Ishikawa (cell line): Measurements from ENCODE around the gene ABCC4.

Experiments used
- CEBPB ChIP-seq: IDR thresholded peaks from 2 replicates; pipeline ENCODE4 v1.6.1; 2012
- CREB1 ChIP-seq: IDR thresholded peaks from 2 replicates; pipeline ENCODE4 v1.6.1; 2012; ENCODE audit warnings: low read depth
- EGR1 ChIP-seq: IDR thresholded peaks from 2 replicates; pipeline ENCODE4 v1.6.1; 2012
- EP300 ChIP-seq: IDR thresholded peaks from 2 replicates; pipeline ENCODE4 v1.6.1; 2012; ENCODE audit warnings: borderline replicate concordance
- FOXM1 ChIP-seq: IDR thresholded peaks from 2 replicates; pipeline ENCODE4 v1.6.1; 2012; ENCODE audit warnings: low read depth, borderline replicate concordance
- NFIC ChIP-seq: IDR thresholded peaks from 2 replicates; pipeline ENCODE4 v1.6.1; 2012
- RAD21 ChIP-seq: IDR thresholded peaks from 2 replicates; pipeline ENCODE4 v1.6.1; 2012; ENCODE audit warnings: low read depth
- TAF1 ChIP-seq: IDR thresholded peaks from 2 replicates; pipeline ENCODE4 v1.6.1; 2012; ENCODE audit warnings: low read depth, mild to moderate bottlenecking
- TCF12 ChIP-seq: IDR thresholded peaks from 2 replicates; pipeline ENCODE4 v1.6.1; 2012; ENCODE audit warnings: low read depth
- TEAD4 ChIP-seq: IDR thresholded peaks from 2 replicates; pipeline ENCODE4 v1.6.1; 2012
- YY1 ChIP-seq: IDR thresholded peaks from 2 replicates; pipeline ENCODE4 v1.6.1; 2012; ENCODE audit warnings: low read depth
- TF ChIP-seq, protein P1 (sequence below): IDR thresholded peaks from 2 replicates; pipeline ENCODE4 v1.6.1; 2012; ENCODE audit warnings: low read depth, mild to moderate bottlenecking
- TF ChIP-seq, protein P2 (sequence below): IDR thresholded peaks from 2 replicates; pipeline ENCODE4 v1.6.1; 2012
- TF ChIP-seq, protein P3 (sequence below): IDR thresholded peaks from 2 replicates; pipeline ENCODE4 v1.6.1; 2012

ABCC4 gene

DNA sequence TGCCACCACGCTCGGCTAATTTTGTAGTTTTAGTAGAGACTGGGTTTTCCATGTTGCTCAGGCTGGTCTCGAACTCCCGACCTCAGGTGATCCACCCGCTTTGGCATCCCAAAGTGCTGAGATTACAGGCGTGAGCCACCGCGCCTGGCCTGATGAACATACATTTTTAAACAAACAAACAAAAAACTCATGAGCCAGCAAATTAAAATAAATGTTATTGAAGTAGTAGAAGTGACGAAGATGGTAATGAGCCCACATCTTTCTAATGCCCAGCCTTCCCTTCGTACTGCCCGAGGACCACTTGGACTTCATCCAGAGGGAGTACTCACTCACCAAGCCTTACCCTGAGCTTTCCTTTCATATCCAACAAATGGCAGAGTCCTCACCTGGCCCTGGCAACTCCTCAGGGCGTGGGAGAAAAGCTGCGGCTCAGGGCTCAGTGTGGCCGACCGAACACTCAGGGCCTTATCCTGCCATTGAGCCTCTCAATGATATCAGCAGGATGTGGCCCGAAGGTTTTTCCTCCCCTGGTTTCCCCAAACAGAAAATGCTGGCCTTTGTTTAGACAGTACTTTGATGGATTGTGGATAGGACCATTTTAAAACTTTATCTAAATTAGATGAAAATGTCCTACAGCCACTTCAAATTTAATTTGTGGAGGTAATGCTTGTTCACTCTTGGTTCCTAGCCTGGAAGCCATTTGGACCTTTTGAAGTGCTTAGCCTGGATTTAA is 22.8 kb upstream of the ABCC4 start:
- no peak for TF ChIP-seq CEBPB
- TF ChIP-seq, protein P1, sequence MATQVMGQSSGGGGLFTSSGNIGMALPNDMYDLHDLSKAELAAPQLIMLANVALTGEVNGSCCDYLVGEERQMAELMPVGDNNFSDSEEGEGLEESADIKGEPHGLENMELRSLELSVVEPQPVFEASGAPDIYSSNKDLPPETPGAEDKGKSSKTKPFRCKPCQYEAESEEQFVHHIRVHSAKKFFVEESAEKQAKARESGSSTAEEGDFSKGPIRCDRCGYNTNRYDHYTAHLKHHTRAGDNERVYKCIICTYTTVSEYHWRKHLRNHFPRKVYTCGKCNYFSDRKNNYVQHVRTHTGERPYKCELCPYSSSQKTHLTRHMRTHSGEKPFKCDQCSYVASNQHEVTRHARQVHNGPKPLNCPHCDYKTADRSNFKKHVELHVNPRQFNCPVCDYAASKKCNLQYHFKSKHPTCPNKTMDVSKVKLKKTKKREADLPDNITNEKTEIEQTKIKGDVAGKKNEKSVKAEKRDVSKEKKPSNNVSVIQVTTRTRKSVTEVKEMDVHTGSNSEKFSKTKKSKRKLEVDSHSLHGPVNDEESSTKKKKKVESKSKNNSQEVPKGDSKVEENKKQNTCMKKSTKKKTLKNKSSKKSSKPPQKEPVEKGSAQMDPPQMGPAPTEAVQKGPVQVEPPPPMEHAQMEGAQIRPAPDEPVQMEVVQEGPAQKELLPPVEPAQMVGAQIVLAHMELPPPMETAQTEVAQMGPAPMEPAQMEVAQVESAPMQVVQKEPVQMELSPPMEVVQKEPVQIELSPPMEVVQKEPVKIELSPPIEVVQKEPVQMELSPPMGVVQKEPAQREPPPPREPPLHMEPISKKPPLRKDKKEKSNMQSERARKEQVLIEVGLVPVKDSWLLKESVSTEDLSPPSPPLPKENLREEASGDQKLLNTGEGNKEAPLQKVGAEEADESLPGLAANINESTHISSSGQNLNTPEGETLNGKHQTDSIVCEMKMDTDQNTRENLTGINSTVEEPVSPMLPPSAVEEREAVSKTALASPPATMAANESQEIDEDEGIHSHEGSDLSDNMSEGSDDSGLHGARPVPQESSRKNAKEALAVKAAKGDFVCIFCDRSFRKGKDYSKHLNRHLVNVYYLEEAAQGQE, result no peak
- TF ChIP-seq CREB1, result no peak
- TF ChIP-seq TAF1, result no peak
- no peak for TF ChIP-seq EGR1
- TF ChIP-seq, protein P2, sequence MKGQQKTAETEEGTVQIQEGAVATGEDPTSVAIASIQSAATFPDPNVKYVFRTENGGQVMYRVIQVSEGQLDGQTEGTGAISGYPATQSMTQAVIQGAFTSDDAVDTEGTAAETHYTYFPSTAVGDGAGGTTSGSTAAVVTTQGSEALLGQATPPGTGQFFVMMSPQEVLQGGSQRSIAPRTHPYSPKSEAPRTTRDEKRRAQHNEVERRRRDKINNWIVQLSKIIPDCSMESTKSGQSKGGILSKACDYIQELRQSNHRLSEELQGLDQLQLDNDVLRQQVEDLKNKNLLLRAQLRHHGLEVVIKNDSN, result no peak
- TF ChIP-seq NFIC, result no peak
- no peak for TF ChIP-seq TEAD4
- no peak for TF ChIP-seq TCF12
- TF ChIP-seq EP300, result no peak

DNA sequence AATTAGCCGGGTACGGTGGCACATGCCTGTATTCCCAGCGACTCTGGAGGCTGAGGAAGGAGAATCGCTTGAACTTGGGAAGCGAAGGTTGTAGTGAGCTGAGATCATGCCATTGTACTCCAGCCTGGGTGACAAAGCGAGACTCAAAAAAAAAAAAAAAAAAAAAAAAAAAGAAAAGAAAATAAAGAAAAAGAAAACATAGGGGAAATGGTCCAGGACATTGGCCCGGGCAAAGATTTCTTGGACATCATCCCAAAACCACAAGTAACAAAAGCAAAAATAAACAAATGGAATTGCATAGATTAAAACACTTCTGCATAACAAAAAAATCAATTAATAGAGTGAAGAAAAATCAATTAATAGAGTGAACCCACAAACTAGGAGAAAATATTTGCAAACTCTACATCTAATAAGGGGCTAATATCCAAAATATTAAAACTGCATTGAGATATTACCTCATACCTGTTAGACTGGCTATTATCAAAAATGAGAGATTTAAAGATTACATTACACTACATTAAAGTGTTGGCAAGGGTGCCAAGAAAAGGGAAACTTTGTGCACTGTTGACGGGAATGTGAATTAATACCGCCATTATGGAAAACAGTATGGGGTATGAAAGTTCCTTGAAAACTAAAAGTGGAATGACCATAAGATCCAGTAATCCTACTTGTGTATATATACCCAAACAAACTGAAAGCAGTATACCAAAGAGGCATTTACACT is 18.5 kb upstream of the ABCC4 start:
- TF ChIP-seq NFIC, result peak; percentile 26; the same call in 1 of the 2 replicates
- no peak for TF ChIP-seq TCF12
- TF ChIP-seq, protein P3, sequence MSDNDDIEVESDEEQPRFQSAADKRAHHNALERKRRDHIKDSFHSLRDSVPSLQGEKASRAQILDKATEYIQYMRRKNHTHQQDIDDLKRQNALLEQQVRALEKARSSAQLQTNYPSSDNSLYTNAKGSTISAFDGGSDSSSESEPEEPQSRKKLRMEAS, result no peak
- TF ChIP-seq FOXM1, result no peak

DNA sequence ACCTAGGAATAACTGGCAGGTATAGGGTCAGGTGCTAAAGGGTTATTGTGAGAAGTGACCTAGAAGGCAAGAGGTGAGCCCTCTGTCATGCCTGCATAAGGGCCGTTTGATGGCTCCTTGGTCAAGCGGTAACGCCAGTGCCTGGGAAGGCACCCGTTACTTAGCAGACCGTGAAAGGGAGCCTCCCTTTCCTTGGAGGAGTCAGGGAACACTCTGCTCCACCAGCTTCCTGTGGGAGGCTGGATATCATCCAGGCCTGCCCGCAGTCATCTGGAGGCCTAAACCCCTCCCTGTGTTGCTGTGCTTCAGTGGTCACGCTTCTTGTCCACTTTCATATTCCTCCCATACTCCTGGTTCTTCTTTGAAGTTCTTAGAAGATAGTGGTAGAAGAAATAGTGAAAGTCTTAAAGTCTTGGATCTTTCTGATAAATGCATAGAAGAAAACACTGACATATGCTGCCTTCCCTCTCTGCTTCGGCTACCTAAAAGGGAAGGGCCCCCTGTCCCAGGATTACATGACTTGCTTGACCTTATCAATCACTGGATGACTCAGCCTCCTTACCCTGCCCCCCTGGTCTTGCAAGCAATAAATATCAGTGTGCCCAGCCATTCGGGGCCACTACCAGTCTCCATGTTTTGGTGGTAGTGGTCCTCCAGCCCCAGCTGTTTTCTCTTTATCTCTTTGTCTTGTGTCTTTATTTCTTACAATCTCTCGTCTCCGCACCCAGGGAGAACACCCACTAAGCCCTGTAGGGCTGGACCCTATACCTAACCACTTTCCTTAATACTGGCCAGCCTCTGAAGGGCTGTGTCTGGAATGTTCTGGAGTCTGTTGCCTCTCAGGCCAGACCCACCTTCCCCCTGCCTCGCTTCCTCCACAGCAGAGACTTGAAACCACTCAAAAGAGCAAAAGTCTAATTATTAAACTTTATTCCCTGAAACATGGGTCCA is 16.1 kb upstream of the ABCC4 start:
- TF ChIP-seq EP300 (peak; percentile 47; the same call in 1 of the 2 replicates), EGR1 (no peak)

DNA sequence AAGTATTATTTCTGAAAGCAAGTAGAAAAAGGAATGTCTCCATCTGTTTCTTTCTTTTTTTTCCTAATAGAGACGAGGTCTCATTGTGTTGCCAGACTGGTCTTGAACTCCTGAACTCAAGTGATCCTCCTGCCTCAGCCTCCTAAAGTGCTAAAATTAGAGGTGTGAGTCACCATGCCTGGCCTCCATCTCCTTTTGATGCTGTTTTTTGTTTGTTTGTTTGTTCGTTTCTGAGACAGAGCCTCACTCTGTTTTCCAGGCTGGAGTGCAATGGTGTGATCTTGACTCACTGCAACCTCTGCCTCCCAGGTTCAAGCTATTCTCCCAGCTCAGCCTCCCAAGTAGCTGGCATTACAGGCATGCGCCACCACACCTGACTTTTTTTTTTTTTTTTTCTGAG is 14.5 kb upstream of the ABCC4 start:
- TF ChIP-seq CREB1 (no peak), CEBPB (no peak), FOXM1 (no peak), RAD21 (no peak)
- TF ChIP-seq, protein P1, result no peak

DNA sequence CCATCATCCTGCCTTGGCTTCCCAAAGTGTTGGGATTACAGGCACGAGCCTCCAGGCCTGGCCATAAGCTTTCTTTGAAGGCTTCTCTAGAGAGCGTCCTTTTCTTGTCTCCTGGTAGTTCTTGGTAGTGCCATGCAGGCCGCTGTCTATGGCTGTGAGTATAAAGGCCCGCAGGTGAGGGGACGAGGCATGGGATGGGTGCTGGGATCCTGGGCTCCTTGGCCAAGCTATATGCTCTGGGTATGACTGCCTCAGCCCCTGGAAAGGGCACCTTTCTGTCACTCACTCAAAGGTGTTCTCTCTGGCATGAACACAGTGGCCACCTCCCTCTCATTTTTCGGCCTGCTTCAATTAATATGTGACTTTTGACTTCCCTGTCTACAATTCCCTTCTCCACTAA is 6.3 kb upstream of the ABCC4 start:
- no peak for TF ChIP-seq TCF12
- TF ChIP-seq EP300, result no peak
- TF ChIP-seq TAF1, result no peak
- TF ChIP-seq RAD21, result no peak
- TF ChIP-seq NFIC, result no peak
- no peak for TF ChIP-seq EGR1
- TF ChIP-seq, protein P2, result no peak
- TF ChIP-seq YY1, result no peak
- no peak for TF ChIP-seq CEBPB
- TF ChIP-seq CREB1, result no peak
- TF ChIP-seq, protein P1, result no peak
- TF ChIP-seq TEAD4, result no peak
